MCF 10A (cell line): ENCODE results near the gene ADGRL1. TPM values are rescaled to one million over a fixed set of nuclear protein-coding genes. Genes with fewer than 3 reads are reported as not detected.

Experiments
- BruUV-seq: library from RNA; stranded (reverse); fragments of 400-500 nt; replicated peaks from 2 replicates; lab custom pipeline; 2021; lab: Mats Ljungman, UMichigan
- CTCF ChIA-PET: fragments of 300-600 bp; sonication (Branson Sonifier 250); formaldehyde crosslinking; extraction: SDS; loops from one replicate; lab custom pipeline; 2021; ENCODE audit warnings: antibody characterized with exemption, inconsistent platforms; lab: Yijun Ruan, JAX
- POLR2A ChIA-PET: fragments of 300-600, 350-650 bp; sonication (Branson Sonifier 250); formaldehyde crosslinking; extraction: SDS; loops from one replicate; lab custom pipeline; 2020; ENCODE audit warnings: antibody characterized with exemption, inconsistent platforms; lab: Yijun Ruan, JAX
- DNase-seq: peaks from one replicate; pipeline ENCODE4 v3.0.0-alpha.2; 2018; ENCODE audit not compliant: unreplicated experiment
- H3K27ac Mint-ChIP-seq: one replicate; pipeline ENCODE4 v1.8.0; 2022; ENCODE audit warnings: mild to moderate bottlenecking, low read depth, mixed read lengths; ENCODE audit not compliant: unreplicated experiment
- H3K27me3 Mint-ChIP-seq: one replicate; pipeline ENCODE4 v1.8.0; 2022; ENCODE audit warnings: mixed read lengths; ENCODE audit not compliant: insufficient read depth, unreplicated experiment
- H3K36me3 Mint-ChIP-seq: one replicate; pipeline ENCODE4 v1.8.0; 2022; ENCODE audit warnings: mild to moderate bottlenecking, moderate library complexity, mixed read lengths; ENCODE audit not compliant: insufficient read depth, unreplicated experiment
- H3K4me1 Mint-ChIP-seq: one replicate; pipeline ENCODE4 v1.8.0; 2022; ENCODE audit warnings: mixed read lengths; ENCODE audit not compliant: insufficient read depth, unreplicated experiment
- H3K4me3 Mint-ChIP-seq: one replicate; pipeline ENCODE4 v1.8.0; 2022; ENCODE audit warnings: mild to moderate bottlenecking, moderate library complexity, mixed read lengths; ENCODE audit not compliant: unreplicated experiment
- H3K9me3 Mint-ChIP-seq: one replicate; pipeline ENCODE4 v1.8.0; 2022; ENCODE audit warnings: mixed read lengths; ENCODE audit not compliant: unreplicated experiment
- intact Hi-C: fragments of 100-400 bp; cut with micrococcal nuclease; formaldehyde crosslinking; loops from 2 replicates; pipeline ENCODE4 v1.14.1; 2022
- total RNA-seq: library from RNA; stranded (reverse); gene quantifications from 2 replicates; pipeline ENCODE4 v1.2.3, GENCODE V29; 2022
- TF ChIP-seq, protein P1 (sequence below): fragments of 200-600 bp; IDR thresholded peaks from one replicate; pipeline ENCODE4 v1.8.0; 2022; ENCODE audit warnings: antibody characterized with exemption, mild to moderate bottlenecking; ENCODE audit not compliant: unreplicated experiment

ADGRL1 gene
- total RNA-seq, 1 experiment from 2014 or later: 15.9 TPM

DNA sequence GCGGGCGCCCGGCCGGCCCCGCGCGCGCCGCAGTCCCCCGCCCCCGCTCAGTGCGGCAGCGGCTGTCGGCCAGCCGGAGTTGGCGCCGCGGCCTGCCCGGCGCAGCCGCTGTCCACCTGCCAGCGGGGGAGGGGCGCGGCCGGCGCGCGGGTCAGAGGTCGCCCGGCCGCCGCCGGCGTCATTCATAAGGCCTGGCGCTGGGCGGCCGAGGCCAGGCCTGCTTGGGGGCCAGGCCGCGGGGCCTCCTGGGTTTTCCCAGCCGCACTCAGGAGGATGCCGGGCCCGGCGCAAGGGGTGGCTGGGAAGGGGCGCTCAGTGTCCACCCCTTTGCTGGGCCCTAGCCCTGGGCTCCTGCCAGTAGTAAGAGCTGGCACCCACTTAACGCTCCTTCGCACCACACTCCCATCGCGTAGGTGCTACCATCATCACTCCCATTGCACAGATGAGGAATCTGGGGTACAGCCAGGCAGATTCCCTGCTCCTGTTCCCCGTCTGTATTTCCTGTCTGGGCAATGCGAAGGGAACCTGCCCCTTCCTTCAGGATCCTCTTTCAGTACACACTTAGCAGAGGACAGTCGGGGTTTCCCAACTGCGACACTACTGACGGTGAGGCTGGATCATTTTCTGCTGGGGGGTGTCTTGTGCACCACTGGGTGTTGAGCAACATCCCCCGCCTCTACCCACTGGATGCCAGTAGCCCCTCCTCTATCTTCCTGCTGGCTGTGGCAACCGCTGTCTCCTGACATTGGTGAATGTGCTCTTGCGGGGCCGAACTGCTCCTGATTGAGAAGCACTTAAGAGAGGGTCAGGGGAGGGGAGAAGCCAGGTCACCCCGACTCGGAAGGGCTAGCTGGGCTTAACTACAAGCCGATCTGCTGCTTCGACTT, 87.6 kb downstream of the ADGRL1 start:
- Mint-ChIP-seq H3K36me3 (no peaks in the 10 kb centered on the region), H3K4me3 (peak overlapping the region; percentile 83), H3K4me1 (peaks cover 18% of the 10 kb centered on the region), H3K27me3 (no peaks in the 10 kb centered on the region), H3K27ac (peak overlapping the region; percentile 93), H3K9me3 (no peaks in the 10 kb centered on the region)
- peak; percentile 77 for DNase-seq
- BruUV-seq: no TSS peak
- intact Hi-C loops: loop anchor here (1.0 to 5.0 kb wide), 2 partner anchors 36 to 238 kb away; no protein-coding TSS in a partner anchor
- ChIA-PET CTCF (interaction anchor here (0.6 to 1.0 kb wide), 4 partner anchors 17 to 1312 kb away, joined by 3 to 4 read pairs (median 4); partner anchors contain the start of gene ASF1B), POLR2A (interaction anchor here (0.6 to 2.3 kb wide), 11 partner anchors 9 to 443 kb away, joined by 3 to 22 read pairs (median 3); partner anchors contain the start of gene ASF1B)
- TF ChIP-seq, protein P1, sequence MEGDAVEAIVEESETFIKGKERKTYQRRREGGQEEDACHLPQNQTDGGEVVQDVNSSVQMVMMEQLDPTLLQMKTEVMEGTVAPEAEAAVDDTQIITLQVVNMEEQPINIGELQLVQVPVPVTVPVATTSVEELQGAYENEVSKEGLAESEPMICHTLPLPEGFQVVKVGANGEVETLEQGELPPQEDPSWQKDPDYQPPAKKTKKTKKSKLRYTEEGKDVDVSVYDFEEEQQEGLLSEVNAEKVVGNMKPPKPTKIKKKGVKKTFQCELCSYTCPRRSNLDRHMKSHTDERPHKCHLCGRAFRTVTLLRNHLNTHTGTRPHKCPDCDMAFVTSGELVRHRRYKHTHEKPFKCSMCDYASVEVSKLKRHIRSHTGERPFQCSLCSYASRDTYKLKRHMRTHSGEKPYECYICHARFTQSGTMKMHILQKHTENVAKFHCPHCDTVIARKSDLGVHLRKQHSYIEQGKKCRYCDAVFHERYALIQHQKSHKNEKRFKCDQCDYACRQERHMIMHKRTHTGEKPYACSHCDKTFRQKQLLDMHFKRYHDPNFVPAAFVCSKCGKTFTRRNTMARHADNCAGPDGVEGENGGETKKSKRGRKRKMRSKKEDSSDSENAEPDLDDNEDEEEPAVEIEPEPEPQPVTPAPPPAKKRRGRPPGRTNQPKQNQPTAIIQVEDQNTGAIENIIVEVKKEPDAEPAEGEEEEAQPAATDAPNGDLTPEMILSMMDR: no peak

GRCh38 chr19:14117668-14118164, 88.3 kb downstream of the ADGRL1 start, which contains the start of gene PRKACA:
TSS of gene PRKACA (minus strand) at chr19:14117762. CDS start at chr19:14117547, 215 bp downstream.
- Mint-ChIP-seq H3K9me3 (no peaks in the 10 kb centered on the region), H3K27me3 (no peaks in the 10 kb centered on the region), H3K36me3 (no peaks in the 10 kb centered on the region), H3K4me3 (peak within 1 kb of the TSS; percentile 83), H3K27ac (peak within 1 kb of the TSS; percentile 93), H3K4me1 (peaks cover 18% of the 10 kb centered on the region)
- ChIA-PET POLR2A (interaction anchor here (0.7 to 2.3 kb wide), 10 partner anchors 9 to 444 kb away, joined by 3 to 22 read pairs (median 3); partner anchors contain the start of gene ASF1B), CTCF (no interaction called here)
- BruUV-seq: no TSS peak
- intact Hi-C loops: loop anchor here (1.0 to 5.0 kb wide), 2 partner anchors 35 to 237 kb away; no protein-coding TSS in a partner anchor
- DNase-seq: peak; percentile 99
- TF ChIP-seq, protein P1: no peak

DNA sequence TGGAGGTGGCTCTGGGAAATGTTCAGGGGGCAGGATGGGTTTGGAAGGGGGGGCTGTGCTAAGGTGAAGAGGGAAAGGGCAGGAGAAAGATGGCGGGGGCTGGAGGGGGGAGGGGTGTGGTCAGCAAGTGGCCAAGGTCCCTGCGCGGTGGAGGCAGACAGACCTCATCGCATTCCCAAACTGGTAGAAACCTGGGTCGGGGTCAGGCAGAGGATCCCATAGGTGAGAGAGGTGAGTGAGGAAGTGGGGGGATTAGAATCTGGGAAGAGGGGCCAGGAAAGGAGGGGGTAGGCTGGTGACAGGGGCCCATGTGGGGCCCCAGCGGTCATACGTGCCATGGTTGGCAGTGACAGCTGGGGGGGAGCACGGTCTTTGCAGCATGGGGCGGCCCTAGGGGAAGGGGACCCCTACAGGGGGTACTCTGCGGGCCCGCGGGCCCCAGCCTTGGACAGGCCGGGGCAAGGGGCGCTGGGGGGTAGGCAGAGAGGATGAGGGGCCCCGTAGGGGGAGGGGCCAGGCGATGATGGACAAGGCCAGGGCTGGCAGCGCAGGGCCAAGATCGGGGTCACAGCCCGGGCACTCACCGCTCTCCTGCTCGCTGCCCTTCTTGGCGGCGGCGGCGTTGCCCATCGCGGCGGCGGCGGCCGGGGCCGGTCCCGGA, 88.9 kb downstream of the ADGRL1 start:
- ChIA-PET CTCF (interaction anchor here (0.6 to 1.6 kb wide), 4 partner anchors 11 to 362 kb away, joined by 3 read pairs; no protein-coding TSS in a partner anchor), POLR2A (interaction anchor here (0.7 to 2.3 kb wide), 11 partner anchors 8 to 445 kb away, joined by 3 to 22 read pairs (median 3); partner anchors contain the start of gene ASF1B)
- no peaks in the 10 kb centered on the region for H3K36me3 Mint-ChIP-seq
- no peaks in the 10 kb centered on the region for H3K9me3 Mint-ChIP-seq
- no peak overlapping the region for H3K27ac Mint-ChIP-seq
- H3K27me3 Mint-ChIP-seq: no peaks in the 10 kb centered on the region
- no TSS peak for BruUV-seq
- peaks cover 18% of the 10 kb centered on the region for H3K4me1 Mint-ChIP-seq
- DNase-seq: no peak
- intact Hi-C loops: loop anchor here (5.0 kb wide), 1 partner anchor 35 kb away; no protein-coding TSS in a partner anchor
- TF ChIP-seq, protein P1: no peak
- peak overlapping the region; percentile 83 for H3K4me3 Mint-ChIP-seq
